ENCODE measurements around the gene RTF1. TPM values are rescaled to one million over a fixed set of nuclear protein-coding genes. Genes with fewer than 3 reads are reported as not detected.
"Not testable (repeated sequence)": the region's sequence is repeated elsewhere in the genome, so short reads cannot be mapped to it uniquely, and the experiment has no call there.

The RTF1 gene
- total and polyA plus RNA-seq, 5 donors from 2014 or later = 14.8 to 51.5 (median 21.0) TPM

DNA sequence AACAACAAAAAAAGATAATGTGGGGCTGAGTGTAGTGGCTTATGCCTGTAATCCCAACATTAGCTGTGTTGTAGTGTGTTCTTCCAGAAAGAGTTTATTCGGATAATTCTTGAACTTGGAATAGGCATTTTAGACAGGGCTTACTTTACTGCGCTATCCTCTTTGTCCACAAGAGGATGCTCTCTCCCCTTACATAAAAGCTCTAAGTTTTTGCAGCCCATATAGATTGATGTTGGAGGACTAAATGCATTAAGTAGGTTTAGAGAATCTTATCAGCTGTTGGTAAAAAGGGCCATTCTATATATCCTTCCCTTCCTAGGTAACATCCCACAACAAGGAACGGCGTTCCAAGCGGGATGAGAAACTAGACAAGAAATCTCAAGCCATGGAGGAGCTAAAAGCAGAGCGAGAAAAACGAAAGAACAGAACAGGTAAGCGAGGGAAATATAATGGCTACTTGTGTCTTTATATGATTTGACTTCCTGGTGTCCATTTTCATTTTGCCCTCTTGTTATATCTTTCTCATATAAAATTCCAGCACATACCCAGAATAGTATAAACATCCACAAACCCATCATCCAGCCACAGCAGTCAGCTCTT lies 49.0 kb downstream of the RTF1 start:
- no peak overlapping the region for H3K4me3 Mint-ChIP-seq
- Histone ChIP-seq H3K4me3 (ENCODE audit: low read depth, low read length) (no peak overlapping the region), H3K4me1 (ENCODE audit: control insufficient read depth, insufficient read depth, low read length, poor library complexity, severe bottlenecking) (no peaks in the 10 kb centered on the region), H3K27me3 (ENCODE audit: control insufficient read depth, insufficient read depth, low read length) (no peaks in the 10 kb centered on the region), H3K27ac (ENCODE audit: insufficient read depth, low read length, poor library complexity, severe bottlenecking) (no peak overlapping the region), H3K36me3 (ENCODE audit: control insufficient read depth, insufficient read depth, low read length) (peaks cover 55% of the 10 kb centered on the region), H3K9me3 (ENCODE audit: control insufficient read depth in 2 of 2, low read length in 2 of 2) (no peaks in the 10 kb centered on the region)
- no peaks in the 10 kb centered on the region for H3K9me3 Mint-ChIP-seq
- no peak overlapping the region for H3K27ac Mint-ChIP-seq
- ATAC-seq (ENCODE audit: low read depth in 2 of 2) (peak in 1 of 2 donors; percentile 68), DNase-seq (peak in 2 of 3 donors; percentile 42 to 73)
- no peaks in the 10 kb centered on the region for H3K27me3 Mint-ChIP-seq
- peaks cover 3 to 14% (median 7%) of the 10 kb centered on the region in 4 donors for H3K4me1 Mint-ChIP-seq
- peaks cover 35% of the 10 kb centered on the region for H3K36me3 Mint-ChIP-seq

DNA sequence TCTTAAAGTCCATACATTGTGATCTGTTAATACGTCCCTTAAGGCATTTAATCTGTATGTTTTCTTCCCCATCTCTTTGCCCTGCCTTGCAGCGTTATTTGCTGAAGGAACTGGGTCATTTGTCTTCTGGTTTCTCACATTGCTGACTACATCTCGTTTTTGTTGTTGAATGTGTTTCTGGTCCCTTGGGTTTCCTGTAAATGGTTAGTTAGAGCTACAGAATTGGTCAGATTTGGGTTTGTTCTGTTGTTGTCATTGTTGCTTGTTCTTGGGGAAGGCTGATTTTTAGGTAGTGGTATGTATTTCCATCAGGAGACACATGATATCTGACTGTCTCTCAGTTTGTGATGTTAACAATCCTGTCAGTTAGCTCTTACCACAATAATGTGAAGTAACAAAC lies 49.8 kb downstream of the RTF1 start:
- Mint-ChIP-seq H3K4me3 (no peak overlapping the region), H3K9me3 (no peaks in the 10 kb centered on the region), H3K4me1 (peaks cover 3 to 14% (median 7%) of the 10 kb centered on the region in 4 donors), H3K27me3 (no peaks in the 10 kb centered on the region), H3K27ac (peak overlapping the region in 1 of 3 donors; percentile 5), H3K36me3 (peaks cover 41% of the 10 kb centered on the region)
- no peak overlapping the region for H3K4me3 ChIP-seq (ENCODE audit: low read depth, low read length)
- no peaks in the 10 kb centered on the region for H3K4me1 ChIP-seq (ENCODE audit: control insufficient read depth, insufficient read depth, low read length, poor library complexity, severe bottlenecking)
- H3K9me3 ChIP-seq (ENCODE audit: control insufficient read depth in 2 of 2, low read length in 2 of 2) = no peaks in the 10 kb centered on the region
- no peaks in the 10 kb centered on the region for H3K27me3 ChIP-seq (ENCODE audit: control insufficient read depth, insufficient read depth, low read length)
- ATAC-seq (ENCODE audit: low read depth in 2 of 2) (no peak), DNase-seq (no peak)
- peaks cover 62% of the 10 kb centered on the region for H3K36me3 ChIP-seq (ENCODE audit: control insufficient read depth, insufficient read depth, low read length)
- no peak overlapping the region for H3K27ac ChIP-seq (ENCODE audit: insufficient read depth, low read length, poor library complexity, severe bottlenecking)

DNA sequence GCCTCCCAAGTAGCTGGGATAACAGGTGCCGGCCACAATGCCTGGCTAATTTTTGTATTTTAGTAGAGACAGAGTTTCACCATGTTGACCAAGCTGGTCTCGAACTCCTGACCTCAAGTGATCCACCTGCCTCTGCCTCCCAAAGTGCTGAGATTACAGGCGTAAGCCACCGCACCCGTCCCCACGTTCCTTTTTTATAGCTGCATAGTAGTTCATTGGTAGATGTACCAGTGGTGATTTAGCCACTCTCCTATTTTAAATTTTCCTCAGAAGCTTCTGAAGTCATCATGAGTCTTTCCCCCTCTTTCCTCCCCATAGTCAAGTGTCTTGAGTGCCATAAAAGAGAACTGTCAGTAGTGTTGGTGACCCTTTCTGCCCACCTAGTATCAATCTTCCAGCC lies 52.7 kb downstream of the RTF1 start:
- not testable (repeated sequence) for H3K4me1 ChIP-seq (ENCODE audit: control insufficient read depth, insufficient read depth, low read length, poor library complexity, severe bottlenecking); H3K9me3 ChIP-seq (ENCODE audit: control insufficient read depth in 2 of 2, low read length in 2 of 2); H3K4me3 Mint-ChIP-seq; H3K9me3 Mint-ChIP-seq; H3K27me3 ChIP-seq (ENCODE audit: control insufficient read depth, insufficient read depth, low read length); H3K27me3 Mint-ChIP-seq; H3K4me3 ChIP-seq (ENCODE audit: low read depth, low read length); H3K27ac ChIP-seq (ENCODE audit: insufficient read depth, low read length, poor library complexity, severe bottlenecking); DNase-seq; H3K27ac Mint-ChIP-seq; ATAC-seq (ENCODE audit: low read depth in 2 of 2); H3K4me1 Mint-ChIP-seq
- H3K36me3 Mint-ChIP-seq = peaks cover 33% of the 10 kb centered on the region
- H3K36me3 ChIP-seq (ENCODE audit: control insufficient read depth, insufficient read depth, low read length) = peaks cover 64% of the 10 kb centered on the region

DNA sequence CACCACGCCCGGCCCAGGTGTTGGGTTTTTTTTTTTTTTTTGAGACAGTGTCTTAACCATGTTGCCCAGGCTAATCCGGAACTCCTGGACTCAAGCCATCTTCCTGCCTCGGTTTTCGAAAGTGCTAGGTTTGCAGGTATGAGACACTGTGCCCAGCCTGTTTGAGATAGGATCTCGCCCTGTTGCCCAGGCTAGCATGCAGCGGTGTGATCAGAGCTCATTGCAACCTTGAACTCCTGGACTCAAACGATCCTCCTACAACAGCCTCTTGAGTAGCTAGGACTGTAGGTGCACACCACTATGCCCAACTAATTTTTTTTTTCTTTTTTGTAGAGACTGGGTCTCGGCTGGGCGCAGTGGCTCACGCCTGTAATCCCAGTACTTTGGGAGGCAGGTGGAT lies 56.5 kb downstream of the RTF1 start:
- Mint-ChIP-seq H3K9me3 (no peaks in the 10 kb centered on the region), H3K27me3 (no peaks in the 10 kb centered on the region), H3K4me3 (no peak overlapping the region), H3K4me1 (peaks cover 0 to 5% (median 0%) of the 10 kb centered on the region in 4 donors), H3K27ac (no peak overlapping the region), H3K36me3 (peaks cover 45% of the 10 kb centered on the region)
- Histone ChIP-seq H3K4me1 (ENCODE audit: control insufficient read depth, insufficient read depth, low read length, poor library complexity, severe bottlenecking) (no peaks in the 10 kb centered on the region), H3K36me3 (ENCODE audit: control insufficient read depth, insufficient read depth, low read length) (peaks cover 73% of the 10 kb centered on the region), H3K27me3 (ENCODE audit: control insufficient read depth, insufficient read depth, low read length) (no peaks in the 10 kb centered on the region), H3K27ac (ENCODE audit: insufficient read depth, low read length, poor library complexity, severe bottlenecking) (no peak overlapping the region), H3K9me3 (ENCODE audit: control insufficient read depth in 2 of 2, low read length in 2 of 2) (no peaks in the 10 kb centered on the region), H3K4me3 (ENCODE audit: low read depth, low read length) (no peak overlapping the region)
- no peak for ATAC-seq (ENCODE audit: low read depth in 2 of 2)
- DNase-seq = no peak

- DNase-seq (no peak), ATAC-seq (ENCODE audit: low read depth in 2 of 2) (no peak)
- no peaks in the 10 kb centered on the region for H3K4me1 ChIP-seq (ENCODE audit: control insufficient read depth, insufficient read depth, low read length, poor library complexity, severe bottlenecking)
- no peak overlapping the region for H3K27ac ChIP-seq (ENCODE audit: insufficient read depth, low read length, poor library complexity, severe bottlenecking)
- Mint-ChIP-seq H3K9me3 (no peaks in the 10 kb centered on the region), H3K27me3 (no peaks in the 10 kb centered on the region), H3K36me3 (peaks cover 53% of the 10 kb centered on the region), H3K27ac (no peak overlapping the region), H3K4me3 (no peak overlapping the region), H3K4me1 (peaks cover 0 to 5% (median 0%) of the 10 kb centered on the region in 4 donors)
- no peaks in the 10 kb centered on the region for H3K9me3 ChIP-seq (ENCODE audit: control insufficient read depth in 2 of 2, low read length in 2 of 2)
- H3K27me3 ChIP-seq (ENCODE audit: control insufficient read depth, insufficient read depth, low read length) = no peaks in the 10 kb centered on the region
- H3K36me3 ChIP-seq (ENCODE audit: control insufficient read depth, insufficient read depth, low read length) = peaks cover 79% of the 10 kb centered on the region
- no peak overlapping the region for H3K4me3 ChIP-seq (ENCODE audit: low read depth, low read length)
These were observed 57.5 kb downstream of the RTF1 start for GRCh38 chr15:41474436-41474835.

GRCh38 chr15:41474941-41475340 lies 58.0 kb downstream of the RTF1 start:
- DNase-seq (no peak), ATAC-seq (ENCODE audit: low read depth in 2 of 2) (no peak)
- H3K27me3 ChIP-seq (ENCODE audit: control insufficient read depth, insufficient read depth, low read length) = no peaks in the 10 kb centered on the region
- no peaks in the 10 kb centered on the region for H3K9me3 ChIP-seq (ENCODE audit: control insufficient read depth in 2 of 2, low read length in 2 of 2)
- H3K4me1 ChIP-seq (ENCODE audit: control insufficient read depth, insufficient read depth, low read length, poor library complexity, severe bottlenecking) = no peaks in the 10 kb centered on the region
- no peak overlapping the region for H3K4me3 ChIP-seq (ENCODE audit: low read depth, low read length)
- Mint-ChIP-seq H3K27ac (no peak overlapping the region), H3K4me3 (no peak overlapping the region), H3K9me3 (no peaks in the 10 kb centered on the region), H3K36me3 (peaks cover 49% of the 10 kb centered on the region), H3K4me1 (peaks cover 0 to 2% (median 0%) of the 10 kb centered on the region in 4 donors), H3K27me3 (no peaks in the 10 kb centered on the region)
- H3K27ac ChIP-seq (ENCODE audit: insufficient read depth, low read length, poor library complexity, severe bottlenecking) = no peak overlapping the region
- H3K36me3 ChIP-seq (ENCODE audit: control insufficient read depth, insufficient read depth, low read length) = peaks cover 78% of the 10 kb centered on the region

- Histone ChIP-seq H3K36me3 (ENCODE audit: control insufficient read depth, insufficient read depth, low read length) (peaks cover 81% of the 10 kb centered on the region), H3K27ac (ENCODE audit: insufficient read depth, low read length, poor library complexity, severe bottlenecking) (no peak overlapping the region), H3K4me3 (ENCODE audit: low read depth, low read length) (no peak overlapping the region), H3K9me3 (ENCODE audit: control insufficient read depth in 2 of 2, low read length in 2 of 2) (no peaks in the 10 kb centered on the region), H3K27me3 (ENCODE audit: control insufficient read depth, insufficient read depth, low read length) (no peaks in the 10 kb centered on the region), H3K4me1 (ENCODE audit: control insufficient read depth, insufficient read depth, low read length, poor library complexity, severe bottlenecking) (no peaks in the 10 kb centered on the region)
- H3K36me3 Mint-ChIP-seq = peaks cover 53% of the 10 kb centered on the region
- DNase-seq = no peak
- H3K27ac Mint-ChIP-seq = peak overlapping the region in 1 of 3 donors; percentile 20
- H3K4me1 Mint-ChIP-seq = peaks cover 0 to 3% (median 0%) of the 10 kb centered on the region in 4 donors
- H3K9me3 Mint-ChIP-seq = no peaks in the 10 kb centered on the region
- H3K27me3 Mint-ChIP-seq = no peaks in the 10 kb centered on the region
- H3K4me3 Mint-ChIP-seq = no peak overlapping the region
- no peak for ATAC-seq (ENCODE audit: low read depth in 2 of 2)
These were observed 59.6 kb downstream of the RTF1 start for GRCh38 chr15:41476416-41477048.
